PFSK-1 (cell line): ENCODE results near the gene APC2.

Experiments used
- POLR2AphosphoS5 ChIP-seq: IDR thresholded peaks from 2 replicates; pipeline ENCODE4 v1.6.1; 2012; ENCODE audit warnings: low read depth, mild to moderate bottlenecking, control low read depth, low read length, moderate library complexity
- REST ChIP-seq, 2 experiments: IDR thresholded peaks; 2 replicates each; pipeline versions ENCODE4 v1.6.1 to v1.8.0; 2011 to 2012; ENCODE audit warnings: low read depth in 2 of 2, low read length in 2 of 2, control low read depth in 1 of 2, inconsistent platforms in 1 of 2, mild to moderate bottlenecking in 1 of 2, moderate library complexity in 1 of 2; ENCODE audit not compliant: insufficient read depth in 1 of 2
- SIN3A ChIP-seq: IDR thresholded peaks from 2 replicates; pipeline ENCODE4 v1.6.1; 2012; ENCODE audit warnings: mild to moderate bottlenecking, low read length, moderate library complexity, borderline replicate concordance; ENCODE audit not compliant: insufficient read depth
- TAF1 ChIP-seq: IDR thresholded peaks from 2 replicates; pipeline ENCODE4 v1.6.1; 2012; ENCODE audit warnings: low read length, control low read depth, borderline replicate concordance; ENCODE audit not compliant: insufficient read depth

GRCh38 chr19:1472231-1473084 lies 22.5 kb downstream of the APC2 start:
- TF ChIP-seq REST (IDR thresholded peaks at IDR 0.05; ENCODE audit: insufficient read depth in 1 of 2, low read depth in 2 of 2, low read length in 2 of 2): no peak
- TF ChIP-seq TAF1: no peak
- TF ChIP-seq POLR2AphosphoS5: no peak
- TF ChIP-seq SIN3A: no peak
